ENCODE measurements around the gene HGFAC.

GRCh38 chr4:3463556-3464348 lies 22.0 kb downstream of the HGFAC start:
- TF ChIP-seq CTCF (IDR thresholded peaks at IDR 0.05 in 2 of 3, conservative IDR thresholded peaks at IDR 0.05 in 1 of 3; ENCODE audit: control insufficient read depth in 2 of 3, extremely low read depth in 1 of 3, insufficient read depth in 1 of 3, low read depth in 3 of 3, low read length in 3 of 3) (no peak), SIN3A (IDR thresholded peaks at IDR 0.05; ENCODE audit: low read depth, low read length) (no peak), POU2F2 (IDR thresholded peaks at IDR 0.05; ENCODE audit: borderline replicate concordance, low read depth, low read length) (no peak), EED (IDR thresholded peaks at IDR 0.05; ENCODE audit: low read depth) (no peak), MYC (IDR thresholded peaks at IDR 0.05; ENCODE audit: insufficient read depth, insufficient read length, insufficient replicate concordance, low read length, severe bottlenecking) (no peak), POLR2A (IDR thresholded peaks at IDR 0.05; ENCODE audit: low read depth, low read length) (no peak), GABPA (IDR thresholded peaks at IDR 0.05; ENCODE audit: low read depth) (no peak), TAF1 (IDR thresholded peaks at IDR 0.05; ENCODE audit: borderline replicate concordance, low read depth, low read length) (no peak), RAD21 (IDR thresholded peaks at IDR 0.05; ENCODE audit: insufficient read depth, low read depth, low read length) (no peak), ZNF217 (IDR thresholded peaks at IDR 0.05) (no peak)

Data from GM12878 (cell line).